Measurements from ENCODE around the gene BANK1.

Gene BANK1

GRCh38 chr4:101961144-101961543 is 170.6 kb downstream of the BANK1 start:
- in situ Hi-C loops (cut with MboI; ENCODE audit: low sequenced_read_pairs, unreplicated experiment), result no loop called here
- no peak for DNase-seq (ENCODE audit: low spot score)
- TF ChIP-seq, protein P1, sequence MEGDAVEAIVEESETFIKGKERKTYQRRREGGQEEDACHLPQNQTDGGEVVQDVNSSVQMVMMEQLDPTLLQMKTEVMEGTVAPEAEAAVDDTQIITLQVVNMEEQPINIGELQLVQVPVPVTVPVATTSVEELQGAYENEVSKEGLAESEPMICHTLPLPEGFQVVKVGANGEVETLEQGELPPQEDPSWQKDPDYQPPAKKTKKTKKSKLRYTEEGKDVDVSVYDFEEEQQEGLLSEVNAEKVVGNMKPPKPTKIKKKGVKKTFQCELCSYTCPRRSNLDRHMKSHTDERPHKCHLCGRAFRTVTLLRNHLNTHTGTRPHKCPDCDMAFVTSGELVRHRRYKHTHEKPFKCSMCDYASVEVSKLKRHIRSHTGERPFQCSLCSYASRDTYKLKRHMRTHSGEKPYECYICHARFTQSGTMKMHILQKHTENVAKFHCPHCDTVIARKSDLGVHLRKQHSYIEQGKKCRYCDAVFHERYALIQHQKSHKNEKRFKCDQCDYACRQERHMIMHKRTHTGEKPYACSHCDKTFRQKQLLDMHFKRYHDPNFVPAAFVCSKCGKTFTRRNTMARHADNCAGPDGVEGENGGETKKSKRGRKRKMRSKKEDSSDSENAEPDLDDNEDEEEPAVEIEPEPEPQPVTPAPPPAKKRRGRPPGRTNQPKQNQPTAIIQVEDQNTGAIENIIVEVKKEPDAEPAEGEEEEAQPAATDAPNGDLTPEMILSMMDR (IDR thresholded peaks at IDR 0.05; ENCODE audit: borderline replicate concordance, control extremely low read depth, extremely low read depth, insufficient read depth, missing control alignments), result no peak

- in situ Hi-C loops (cut with MboI; ENCODE audit: low sequenced_read_pairs, unreplicated experiment), result no loop called here
Measured at GRCh38 chr4:101967697-101968346, 177.3 kb downstream of the BANK1 start.

DNA sequence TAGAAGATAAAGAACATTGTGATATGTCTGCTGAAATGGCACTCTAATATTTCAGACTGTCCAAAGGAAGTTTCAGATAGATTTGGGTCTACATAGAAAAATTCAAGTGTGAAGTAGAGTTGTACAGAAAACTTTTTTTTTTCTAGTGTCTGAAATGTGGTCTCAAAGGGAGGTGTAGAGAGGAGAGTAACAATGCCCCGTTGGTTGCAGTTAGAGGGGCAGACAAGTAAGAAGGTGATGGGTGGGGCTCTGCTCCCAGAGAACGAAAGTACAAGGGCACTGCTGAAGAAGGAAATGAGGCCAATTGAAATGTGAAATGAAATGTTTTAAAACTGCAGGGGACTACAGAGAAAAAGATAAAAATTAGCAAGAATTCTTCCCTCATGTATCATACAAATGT is 177.8 kb downstream of the BANK1 start:
- TF ChIP-seq, protein P1 (IDR thresholded peaks at IDR 0.05; ENCODE audit: borderline replicate concordance, control extremely low read depth, extremely low read depth, insufficient read depth, missing control alignments), result no peak
- no peak for DNase-seq (ENCODE audit: low spot score)
- in situ Hi-C loops (cut with MboI; ENCODE audit: low sequenced_read_pairs, unreplicated experiment), result no loop called here

More at GRCh38 chr4:101967697-101968346, 177.3 kb downstream of the BANK1 start:
- TF ChIP-seq, protein P1 (IDR thresholded peaks at IDR 0.05; ENCODE audit: borderline replicate concordance, control extremely low read depth, extremely low read depth, insufficient read depth, missing control alignments), result no peak
- no peak for DNase-seq (ENCODE audit: low spot score)

- TF ChIP-seq, protein P1 (IDR thresholded peaks at IDR 0.05; ENCODE audit: borderline replicate concordance, control extremely low read depth, extremely low read depth, insufficient read depth, missing control alignments), result no peak
- no peak for DNase-seq (ENCODE audit: low spot score)
- in situ Hi-C loops (cut with MboI; ENCODE audit: low sequenced_read_pairs, unreplicated experiment), result no loop called here
Measured at GRCh38 chr4:101969965-101970364, 179.4 kb downstream of the BANK1 start.

- no peak for DNase-seq (ENCODE audit: low spot score)
- TF ChIP-seq, protein P1 (IDR thresholded peaks at IDR 0.05; ENCODE audit: borderline replicate concordance, control extremely low read depth, extremely low read depth, insufficient read depth, missing control alignments), result no peak
- in situ Hi-C loops (cut with MboI; ENCODE audit: low sequenced_read_pairs, unreplicated experiment), result no loop called here
Measured at GRCh38 chr4:101970547-101971155, 180.1 kb downstream of the BANK1 start.

DNA sequence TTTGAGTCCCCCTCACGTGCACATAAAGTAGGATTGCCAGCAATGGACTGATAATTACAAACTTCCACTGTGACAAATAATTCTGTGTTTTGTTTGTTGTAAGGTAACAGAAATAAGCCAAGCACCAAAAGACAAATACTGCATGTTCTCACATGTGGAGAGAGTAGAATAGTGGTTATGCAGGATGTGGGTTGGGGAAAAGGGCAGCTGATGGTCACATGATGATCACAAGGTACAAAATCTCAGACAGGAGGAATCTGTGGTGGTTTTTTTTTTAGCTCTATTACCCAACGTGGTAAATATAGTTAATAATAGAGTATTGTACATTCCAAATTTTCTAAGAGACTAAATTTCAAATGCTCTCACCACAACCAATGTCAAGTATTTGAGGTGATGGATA is 182.3 kb downstream of the BANK1 start:
- TF ChIP-seq, protein P1 (IDR thresholded peaks at IDR 0.05; ENCODE audit: borderline replicate concordance, control extremely low read depth, extremely low read depth, insufficient read depth, missing control alignments), result no peak
- in situ Hi-C loops (cut with MboI; ENCODE audit: low sequenced_read_pairs, unreplicated experiment), result no loop called here
- no peak for DNase-seq (ENCODE audit: low spot score)
